Muscle layer of colon (tissue), 2 donors: Measurements from ENCODE around the gene REL.

Experiments used
- H3K27ac ChIP-seq: one replicate; pipeline ENCODE4 v1.7.0; 2013; ENCODE audit warnings: low read depth, mild to moderate bottlenecking, low read length, moderate library complexity
- H3K27me3 ChIP-seq, 2 donors: one replicate each; pipeline ENCODE4 v1.7.0; 2013; ENCODE audit warnings: low read length in 2 of 2, mild to moderate bottlenecking in 2 of 2; ENCODE audit not compliant: insufficient read depth in 2 of 2, control insufficient read depth in 1 of 2
- H3K36me3 ChIP-seq: one replicate; pipeline ENCODE4 v1.7.0; 2013; ENCODE audit warnings: mild to moderate bottlenecking, low read length; ENCODE audit not compliant: insufficient read depth
- H3K4me1 ChIP-seq: one replicate; pipeline ENCODE4 v1.7.0; 2013; ENCODE audit warnings: mild to moderate bottlenecking, low read length; ENCODE audit not compliant: insufficient read depth
- H3K4me3 ChIP-seq, 2 donors: one replicate each; pipeline ENCODE4 v1.7.0; 2013; ENCODE audit warnings: low read length in 2 of 2, low read depth in 1 of 2, mild to moderate bottlenecking in 1 of 2, moderate library complexity in 1 of 2
- H3K9ac ChIP-seq: one replicate; pipeline ENCODE4 v1.7.0; 2013; ENCODE audit warnings: low read length
- H3K9me3 ChIP-seq: one replicate; pipeline ENCODE4 v1.7.0; 2013; ENCODE audit warnings: mild to moderate bottlenecking, low read length
- donor health status: abdominal sarcoma.
- donor health status: Adenocarcinoma of cecum.

Gene REL

GRCh38 chr2:60881047-60881932 is at the start of gene REL:
REL (plus strand) TSS chr2:60881574; CDS start chr2:60881841, 267 bp downstream.
- H3K4me3 ChIP-seq = peak within 1 kb of the TSS; percentile 72 to 78
- H3K27me3 ChIP-seq = no peaks in the 10 kb centered on the region
- peaks cover 12% of the 10 kb centered on the region for H3K4me1 ChIP-seq
- H3K36me3 ChIP-seq = no peaks in the 10 kb centered on the region
- H3K9me3 ChIP-seq = no peaks in the 10 kb centered on the region
- peak within 1 kb of the TSS; percentile 88 for H3K9ac ChIP-seq
- peak within 1 kb of the TSS; percentile 92 for H3K27ac ChIP-seq

GRCh38 chr2:60831921-60832320 is 49.5 kb upstream of the REL start:
- no peak overlapping the region for H3K4me3 ChIP-seq
- no peak overlapping the region for H3K27ac ChIP-seq
- H3K9me3 ChIP-seq = no peaks in the 10 kb centered on the region
- peaks cover 0 to 4% of the 10 kb centered on the region in 2 donors for H3K27me3 ChIP-seq
- no peak overlapping the region for H3K9ac ChIP-seq
- H3K4me1 ChIP-seq = no peaks in the 10 kb centered on the region
- no peaks in the 10 kb centered on the region for H3K36me3 ChIP-seq

GRCh38 chr2:60832621-60833020 is 48.8 kb upstream of the REL start:
- Histone ChIP-seq H3K27ac (no peak overlapping the region), H3K9ac (no peak overlapping the region), H3K27me3 (peaks cover 0 to 4% of the 10 kb centered on the region in 2 donors), H3K4me1 (no peaks in the 10 kb centered on the region), H3K36me3 (no peaks in the 10 kb centered on the region), H3K4me3 (no peak overlapping the region), H3K9me3 (no peaks in the 10 kb centered on the region)

GRCh38 chr2:60834270-60834717 is 47.1 kb upstream of the REL start:
- no peaks in the 10 kb centered on the region for H3K9me3 ChIP-seq
- H3K36me3 ChIP-seq = no peaks in the 10 kb centered on the region
- H3K4me1 ChIP-seq = no peaks in the 10 kb centered on the region
- H3K9ac ChIP-seq = no peak overlapping the region
- no peak overlapping the region for H3K4me3 ChIP-seq
- no peak overlapping the region for H3K27ac ChIP-seq
- H3K27me3 ChIP-seq = peaks cover 0 to 4% of the 10 kb centered on the region in 2 donors

- Histone ChIP-seq H3K4me1 (no peaks in the 10 kb centered on the region), H3K27me3 (no peaks in the 10 kb centered on the region), H3K9ac (no peak overlapping the region), H3K9me3 (no peaks in the 10 kb centered on the region), H3K4me3 (no peak overlapping the region), H3K27ac (no peak overlapping the region), H3K36me3 (no peaks in the 10 kb centered on the region)
Observed at GRCh38 chr2:60836491-60836890, 44.9 kb upstream of the REL start.

- no peak overlapping the region for H3K27ac ChIP-seq
- H3K4me1 ChIP-seq = no peaks in the 10 kb centered on the region
- H3K9ac ChIP-seq = no peak overlapping the region
- H3K4me3 ChIP-seq = no peak overlapping the region
- H3K27me3 ChIP-seq = no peaks in the 10 kb centered on the region
- no peaks in the 10 kb centered on the region for H3K9me3 ChIP-seq
- H3K36me3 ChIP-seq = no peaks in the 10 kb centered on the region
Observed at GRCh38 chr2:60837123-60837522, 44.3 kb upstream of the REL start.

GRCh38 chr2:60838481-60838880 is 42.9 kb upstream of the REL start:
- H3K36me3 ChIP-seq = no peaks in the 10 kb centered on the region
- no peak overlapping the region for H3K9ac ChIP-seq
- H3K4me1 ChIP-seq = no peaks in the 10 kb centered on the region
- no peaks in the 10 kb centered on the region for H3K9me3 ChIP-seq
- no peak overlapping the region for H3K4me3 ChIP-seq
- no peaks in the 10 kb centered on the region for H3K27me3 ChIP-seq
- H3K27ac ChIP-seq = no peak overlapping the region

GRCh38 chr2:60839126-60839813 is 42.1 kb upstream of the REL start:
- H3K27me3 ChIP-seq = no peaks in the 10 kb centered on the region
- H3K4me3 ChIP-seq = no peak overlapping the region
- H3K9ac ChIP-seq = no peak overlapping the region
- H3K27ac ChIP-seq = no peak overlapping the region
- H3K4me1 ChIP-seq = no peaks in the 10 kb centered on the region
- H3K36me3 ChIP-seq = no peaks in the 10 kb centered on the region
- no peaks in the 10 kb centered on the region for H3K9me3 ChIP-seq

GRCh38 chr2:60840880-60841279 is 40.5 kb upstream of the REL start:
- H3K36me3 ChIP-seq = no peaks in the 10 kb centered on the region
- no peak overlapping the region for H3K4me3 ChIP-seq
- H3K4me1 ChIP-seq = no peaks in the 10 kb centered on the region
- H3K27me3 ChIP-seq = no peaks in the 10 kb centered on the region
- H3K9me3 ChIP-seq = no peaks in the 10 kb centered on the region
- no peak overlapping the region for H3K9ac ChIP-seq
- no peak overlapping the region for H3K27ac ChIP-seq

GRCh38 chr2:60843006-60843405 is 38.4 kb upstream of the REL start:
- Histone ChIP-seq H3K4me3 (no peak overlapping the region), H3K27me3 (no peaks in the 10 kb centered on the region), H3K27ac (no peak overlapping the region), H3K9me3 (no peaks in the 10 kb centered on the region), H3K36me3 (no peaks in the 10 kb centered on the region), H3K4me1 (no peaks in the 10 kb centered on the region), H3K9ac (no peak overlapping the region)

GRCh38 chr2:60844105-60844504 is 37.3 kb upstream of the REL start:
- no peaks in the 10 kb centered on the region for H3K9me3 ChIP-seq
- no peak overlapping the region for H3K27ac ChIP-seq
- H3K4me1 ChIP-seq = no peaks in the 10 kb centered on the region

More at GRCh38 chr2:60844105-60844504, 37.3 kb upstream of the REL start:
- Histone ChIP-seq H3K9ac (no peak overlapping the region), H3K36me3 (no peaks in the 10 kb centered on the region), H3K27me3 (no peaks in the 10 kb centered on the region), H3K4me3 (no peak overlapping the region)
